Panc1 (cell line): ENCODE measurements around the gene B4GAT1. TPM values are rescaled to one million over a fixed set of nuclear protein-coding genes. Genes with fewer than 3 reads are reported as not detected.

Experiments used
- ATAC-seq: fragments of 200-7000 bp; cut with Tn5 transposase; 2 replicates; pipeline ENCODE4 v1.9.1; 2020; ENCODE audit warnings: mild to moderate bottlenecking, moderate library complexity
- BruUV-seq: library from RNA; stranded (reverse); fragments of 400-500 nt; replicated peaks from 2 replicates; lab custom pipeline; 2021; lab: Mats Ljungman, UMichigan
- CTCF ChIA-PET: fragments of 300-600 bp; sonication (Branson Sonifier 250); formaldehyde crosslinking; loops from one replicate; lab custom pipeline; 2022; ENCODE audit warnings: antibody characterized with exemption; lab: Charles Lee
- POLR2A ChIA-PET: fragments of 300-600 bp; sonication (Branson Sonifier 250); formaldehyde crosslinking; loops from one replicate; lab custom pipeline; 2022; ENCODE audit warnings: antibody characterized with exemption; lab: Charles Lee
- DNase-seq: peaks from one replicate; pipeline ENCODE4 v3.0.0-alpha.2; 2010; ENCODE audit warnings: low read depth, low spot score
- H3K27ac ChIP-seq: 2 replicates; pipeline ENCODE4 v1.5.1; 2011; ENCODE audit warnings: mild to moderate bottlenecking, low read length, inconsistent platforms
- H3K27me3 ChIP-seq: fragments of 200-500 bp; sonication (Bioruptor generic); 2 replicates; pipeline ENCODE4 v1.6.0; 2014; ENCODE audit warnings: low read length, inconsistent platforms; ENCODE audit not compliant: control insufficient read depth, insufficient read depth
- H3K36me3 ChIP-seq: fragments of 200-500 bp; sonication (Bioruptor generic); 2 replicates; pipeline ENCODE4 v1.5.1; 2014; ENCODE audit warnings: inconsistent platforms, mild to moderate bottlenecking, low read length, moderate library complexity; ENCODE audit not compliant: control insufficient read depth, insufficient read depth
- H3K4me1 ChIP-seq: 2 replicates; pipeline ENCODE4 v1.5.1; 2011; ENCODE audit warnings: inconsistent platforms, mild to moderate bottlenecking, low read length, moderate library complexity; ENCODE audit not compliant: control insufficient read depth, insufficient read depth
- H3K4me3 ChIP-seq, 2 experiments: 2 replicates each; pipeline ENCODE4 v1.5.1; 2011 to 2012; ENCODE audit warnings: low read depth in 2 of 2, low read length in 2 of 2, mild to moderate bottlenecking in 2 of 2, inconsistent platforms in 1 of 2, moderate library complexity in 1 of 2
- H3K9me3 ChIP-seq: fragments of 200-500 bp; sonication (Bioruptor generic); 2 replicates; pipeline ENCODE4 v1.5.1; 2014; ENCODE audit warnings: low read depth, mild to moderate bottlenecking, inconsistent platforms, low read length, moderate library complexity; ENCODE audit not compliant: control insufficient read depth, insufficient read depth
- POLR2AphosphoS5 ChIP-seq: IDR thresholded peaks from 2 replicates; pipeline ENCODE4 v1.6.1; 2012; ENCODE audit warnings: mild to moderate bottlenecking, low read depth, low read length, moderate library complexity
- SIN3A ChIP-seq: IDR thresholded peaks from 2 replicates; pipeline ENCODE4 v1.6.1; 2012; ENCODE audit warnings: low read depth, mild to moderate bottlenecking, low read length, moderate library complexity, borderline replicate concordance; ENCODE audit not compliant: insufficient read depth
- TCF7L2 ChIP-seq: IDR thresholded peaks from 2 replicates; pipeline ENCODE4 v1.6.1; 2011; ENCODE audit warnings: mild to moderate bottlenecking, low read depth, low read length, inconsistent platforms
- in situ Hi-C: cut with HindIII; loops from 2 replicates; pipeline ENCODE4 v1.10.0; 2016; ENCODE audit warnings: low sequenced_read_pairs, low pct_unique_long_range_greater_than_20kb
- intact Hi-C: fragments of 100-400 bp; cut with micrococcal nuclease; formaldehyde crosslinking; loops from one replicate; pipeline ENCODE4 v1.10.0; 2022; ENCODE audit not compliant: unreplicated experiment
- total RNA-seq: library from RNA; stranded (reverse); gene quantifications from one replicate; pipeline ENCODE4 v1.2.1, GENCODE V29; 2021; ENCODE audit not compliant: unreplicated experiment
- TF ChIP-seq, protein P1 (sequence below): fragments of 450-650 bp; IDR thresholded peaks from 2 replicates; pipeline ENCODE4 v1.5.1; 2017; ENCODE audit warnings: mild to moderate bottlenecking
- TF ChIP-seq, protein P2 (sequence below), 2 experiments: IDR thresholded peaks; 2 replicates each; pipeline ENCODE4 v1.6.1; 2011 to 2012; ENCODE audit warnings: low read depth in 2 of 2, control low read depth in 1 of 2, low read length in 1 of 2, mild to moderate bottlenecking in 1 of 2, moderate library complexity in 1 of 2; ENCODE audit not compliant: insufficient read depth in 1 of 2

B4GAT1 gene
- total RNA-seq, 1 experiment from 2014 or later: 29.3 TPM

DNA sequence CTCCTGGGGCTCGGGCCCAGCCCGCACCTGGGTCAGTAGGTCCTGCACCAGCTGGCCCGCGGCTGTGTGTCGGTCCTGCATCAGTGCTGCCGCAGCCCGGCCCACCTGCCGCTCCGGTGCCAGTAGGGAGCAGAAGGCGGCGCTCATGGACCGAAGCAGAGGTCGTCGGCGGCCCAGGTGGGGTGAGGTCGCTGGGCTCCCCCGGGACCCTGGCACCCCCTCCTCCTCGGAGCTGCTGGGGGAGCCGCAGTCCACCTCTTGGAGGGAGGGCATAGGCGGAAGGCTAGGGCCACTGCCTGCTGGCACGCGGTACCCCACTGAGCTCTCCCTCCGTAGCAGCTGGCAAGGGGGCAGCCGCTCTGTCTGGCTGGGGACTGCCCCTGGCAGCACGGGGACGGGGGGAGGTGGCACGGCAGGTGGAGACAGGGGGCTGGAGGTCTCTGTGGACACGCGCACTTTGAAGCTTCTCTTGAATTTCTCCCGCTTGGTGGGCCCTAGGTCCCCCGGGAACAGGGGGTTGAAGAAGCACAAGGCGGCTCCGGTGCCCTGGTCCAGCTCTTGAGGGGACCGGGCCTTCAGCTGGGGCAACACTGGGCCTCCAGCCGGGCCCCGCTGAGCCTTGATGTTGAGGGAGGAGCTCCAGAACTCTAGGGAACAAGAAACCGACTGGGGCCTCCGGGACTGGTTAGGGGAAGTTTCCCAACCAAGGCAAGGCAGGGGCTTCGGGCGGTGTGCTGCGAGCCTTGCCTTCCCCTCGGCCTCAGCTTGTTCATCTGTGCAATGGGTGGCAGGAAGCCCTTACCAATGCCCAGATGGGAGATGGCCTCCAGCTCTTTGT lies 12.6 kb downstream of the B4GAT1 start:
- TF ChIP-seq POLR2AphosphoS5 (no peak), TCF7L2 (no peak)
- TF ChIP-seq, protein P1, sequence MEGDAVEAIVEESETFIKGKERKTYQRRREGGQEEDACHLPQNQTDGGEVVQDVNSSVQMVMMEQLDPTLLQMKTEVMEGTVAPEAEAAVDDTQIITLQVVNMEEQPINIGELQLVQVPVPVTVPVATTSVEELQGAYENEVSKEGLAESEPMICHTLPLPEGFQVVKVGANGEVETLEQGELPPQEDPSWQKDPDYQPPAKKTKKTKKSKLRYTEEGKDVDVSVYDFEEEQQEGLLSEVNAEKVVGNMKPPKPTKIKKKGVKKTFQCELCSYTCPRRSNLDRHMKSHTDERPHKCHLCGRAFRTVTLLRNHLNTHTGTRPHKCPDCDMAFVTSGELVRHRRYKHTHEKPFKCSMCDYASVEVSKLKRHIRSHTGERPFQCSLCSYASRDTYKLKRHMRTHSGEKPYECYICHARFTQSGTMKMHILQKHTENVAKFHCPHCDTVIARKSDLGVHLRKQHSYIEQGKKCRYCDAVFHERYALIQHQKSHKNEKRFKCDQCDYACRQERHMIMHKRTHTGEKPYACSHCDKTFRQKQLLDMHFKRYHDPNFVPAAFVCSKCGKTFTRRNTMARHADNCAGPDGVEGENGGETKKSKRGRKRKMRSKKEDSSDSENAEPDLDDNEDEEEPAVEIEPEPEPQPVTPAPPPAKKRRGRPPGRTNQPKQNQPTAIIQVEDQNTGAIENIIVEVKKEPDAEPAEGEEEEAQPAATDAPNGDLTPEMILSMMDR: no peak
- DNase-seq (no peak), ATAC-seq (no peak)
- Histone ChIP-seq H3K36me3 (no peaks in the 10 kb centered on the region), H3K4me3 (peak overlapping the region; percentile 66 to 87), H3K27me3 (no peaks in the 10 kb centered on the region), H3K27ac (peak overlapping the region; percentile 89), H3K9me3 (no peaks in the 10 kb centered on the region), H3K4me1 (peaks cover 41% of the 10 kb centered on the region)
- ChIA-PET CTCF (interaction anchor here (0.6 to 2.1 kb wide), 4 partner anchors 8 to 137 kb away, joined by 3 to 17 read pairs (median 7); no protein-coding TSS in a partner anchor), POLR2A (interaction anchor here (0.6 to 1.3 kb wide), 3 partner anchors 10 to 282 kb away, joined by 3 to 5 read pairs (median 3); partner anchors contain the start of genes BRMS1 and RBM14)
- BruUV-seq: no TSS peak
- in situ Hi-C loops (no loop called here), intact Hi-C loops (no loop called here)

DNA sequence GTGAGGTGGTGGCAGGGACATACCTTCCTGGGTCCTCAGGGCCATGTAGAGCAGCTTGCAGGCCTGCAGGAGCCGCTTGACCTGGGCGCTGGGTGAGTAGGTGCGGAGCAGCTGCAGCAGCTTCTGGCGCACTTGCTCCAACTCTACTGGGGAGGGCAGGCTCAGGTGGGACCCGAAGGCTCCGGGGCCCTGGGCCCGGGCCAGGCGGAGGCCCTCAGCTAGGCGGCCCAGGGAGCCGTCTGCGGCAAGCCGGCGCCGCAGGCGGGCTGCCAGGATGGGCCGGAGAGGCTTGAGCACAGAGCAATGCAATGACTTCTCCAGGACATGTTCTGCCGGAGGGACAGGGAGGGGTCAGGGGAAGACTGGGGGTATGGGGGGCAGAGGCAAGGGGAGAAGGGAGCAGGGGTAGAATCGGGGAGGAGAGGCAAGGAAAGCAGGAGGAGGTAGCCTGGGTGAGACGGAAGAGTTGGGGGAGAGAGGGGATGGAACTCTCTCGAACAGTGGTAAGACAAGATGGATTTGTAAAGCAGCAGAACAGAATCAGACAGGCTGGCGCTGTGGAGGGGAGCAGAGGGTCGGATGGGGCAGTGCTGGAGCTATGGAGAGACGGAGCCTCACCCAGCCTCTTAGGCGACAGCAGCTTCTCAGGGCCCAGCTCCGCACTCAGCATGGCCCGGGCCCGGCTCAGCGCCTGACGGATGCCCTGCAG lies 13.4 kb downstream of the B4GAT1 start:
- CTCF ChIA-PET: interaction anchor here (0.6 to 0.9 kb wide), 2 partner anchors 7 to 26 kb away, joined by 4 read pairs; no protein-coding TSS in a partner anchor

More for the DNA sequence above, 13.4 kb downstream of the B4GAT1 start:
- Histone ChIP-seq H3K4me1 (peaks cover 39% of the 10 kb centered on the region), H3K27me3 (no peaks in the 10 kb centered on the region), H3K27ac (no peak overlapping the region), H3K4me3 (no peak overlapping the region), H3K9me3 (no peaks in the 10 kb centered on the region), H3K36me3 (no peaks in the 10 kb centered on the region)
- TF ChIP-seq, protein P2, sequence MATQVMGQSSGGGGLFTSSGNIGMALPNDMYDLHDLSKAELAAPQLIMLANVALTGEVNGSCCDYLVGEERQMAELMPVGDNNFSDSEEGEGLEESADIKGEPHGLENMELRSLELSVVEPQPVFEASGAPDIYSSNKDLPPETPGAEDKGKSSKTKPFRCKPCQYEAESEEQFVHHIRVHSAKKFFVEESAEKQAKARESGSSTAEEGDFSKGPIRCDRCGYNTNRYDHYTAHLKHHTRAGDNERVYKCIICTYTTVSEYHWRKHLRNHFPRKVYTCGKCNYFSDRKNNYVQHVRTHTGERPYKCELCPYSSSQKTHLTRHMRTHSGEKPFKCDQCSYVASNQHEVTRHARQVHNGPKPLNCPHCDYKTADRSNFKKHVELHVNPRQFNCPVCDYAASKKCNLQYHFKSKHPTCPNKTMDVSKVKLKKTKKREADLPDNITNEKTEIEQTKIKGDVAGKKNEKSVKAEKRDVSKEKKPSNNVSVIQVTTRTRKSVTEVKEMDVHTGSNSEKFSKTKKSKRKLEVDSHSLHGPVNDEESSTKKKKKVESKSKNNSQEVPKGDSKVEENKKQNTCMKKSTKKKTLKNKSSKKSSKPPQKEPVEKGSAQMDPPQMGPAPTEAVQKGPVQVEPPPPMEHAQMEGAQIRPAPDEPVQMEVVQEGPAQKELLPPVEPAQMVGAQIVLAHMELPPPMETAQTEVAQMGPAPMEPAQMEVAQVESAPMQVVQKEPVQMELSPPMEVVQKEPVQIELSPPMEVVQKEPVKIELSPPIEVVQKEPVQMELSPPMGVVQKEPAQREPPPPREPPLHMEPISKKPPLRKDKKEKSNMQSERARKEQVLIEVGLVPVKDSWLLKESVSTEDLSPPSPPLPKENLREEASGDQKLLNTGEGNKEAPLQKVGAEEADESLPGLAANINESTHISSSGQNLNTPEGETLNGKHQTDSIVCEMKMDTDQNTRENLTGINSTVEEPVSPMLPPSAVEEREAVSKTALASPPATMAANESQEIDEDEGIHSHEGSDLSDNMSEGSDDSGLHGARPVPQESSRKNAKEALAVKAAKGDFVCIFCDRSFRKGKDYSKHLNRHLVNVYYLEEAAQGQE (IDR thresholded peaks at IDR 0.05; ENCODE audit: insufficient read depth in 1 of 2, low read depth in 2 of 2, low read length in 1 of 2): no peak
- TF ChIP-seq SIN3A: no peak
- TF ChIP-seq POLR2AphosphoS5: no peak
- TF ChIP-seq TCF7L2: no peak
- TF ChIP-seq, protein P1: no peak
- in situ Hi-C loops: no loop called here
- POLR2A ChIA-PET: interaction anchor here (0.7 kb wide), 1 partner anchor 282 kb away, joined by 3 read pairs; the partner anchor contains the start of gene RBM14
- DNase-seq (no peak), ATAC-seq (no peak)
- intact Hi-C loops: no loop called here
- no TSS peak for BruUV-seq
